B cell (primary cell): Measurements from ENCODE around the gene PARD6G.

ENCODE experiments used
- EZH2 ChIP-seq: IDR thresholded peaks from 2 replicates; pipeline ENCODE4 v1.6.1; 2012; ENCODE audit warnings: borderline replicate concordance, low read depth, mild to moderate bottlenecking, moderate library complexity, low read length; ENCODE audit not compliant: insufficient read depth, poor library complexity, severe bottlenecking
- TF ChIP-seq, protein P1 (sequence below): fragments of 200-600 bp; IDR thresholded peaks from one replicate; pipeline ENCODE4 v1.8.0; 2022; ENCODE audit warnings: antibody characterized with exemption, mild to moderate bottlenecking

DNA sequence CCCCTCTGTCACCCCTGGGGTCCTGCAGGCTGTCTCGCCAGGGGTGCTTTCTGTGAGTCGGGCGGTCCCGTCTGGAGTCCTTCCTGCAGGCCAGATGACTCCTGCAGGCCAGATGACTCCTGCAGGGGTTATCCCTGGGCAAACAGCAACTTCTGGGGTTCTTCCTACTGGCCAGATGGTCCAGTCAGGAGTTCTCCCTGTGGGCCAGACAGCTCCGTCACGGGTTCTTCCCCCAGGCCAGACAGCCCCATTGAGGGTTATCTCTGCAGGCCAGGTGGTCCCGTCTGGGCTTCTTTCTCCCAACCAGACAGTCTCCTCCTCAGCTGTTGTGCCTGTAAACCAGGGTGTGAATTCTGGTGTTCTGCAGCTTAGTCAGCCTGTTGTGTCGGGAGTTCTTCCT is 110.6 kb downstream of the PARD6G start:
- no peak for TF ChIP-seq EZH2
- TF ChIP-seq, protein P1, sequence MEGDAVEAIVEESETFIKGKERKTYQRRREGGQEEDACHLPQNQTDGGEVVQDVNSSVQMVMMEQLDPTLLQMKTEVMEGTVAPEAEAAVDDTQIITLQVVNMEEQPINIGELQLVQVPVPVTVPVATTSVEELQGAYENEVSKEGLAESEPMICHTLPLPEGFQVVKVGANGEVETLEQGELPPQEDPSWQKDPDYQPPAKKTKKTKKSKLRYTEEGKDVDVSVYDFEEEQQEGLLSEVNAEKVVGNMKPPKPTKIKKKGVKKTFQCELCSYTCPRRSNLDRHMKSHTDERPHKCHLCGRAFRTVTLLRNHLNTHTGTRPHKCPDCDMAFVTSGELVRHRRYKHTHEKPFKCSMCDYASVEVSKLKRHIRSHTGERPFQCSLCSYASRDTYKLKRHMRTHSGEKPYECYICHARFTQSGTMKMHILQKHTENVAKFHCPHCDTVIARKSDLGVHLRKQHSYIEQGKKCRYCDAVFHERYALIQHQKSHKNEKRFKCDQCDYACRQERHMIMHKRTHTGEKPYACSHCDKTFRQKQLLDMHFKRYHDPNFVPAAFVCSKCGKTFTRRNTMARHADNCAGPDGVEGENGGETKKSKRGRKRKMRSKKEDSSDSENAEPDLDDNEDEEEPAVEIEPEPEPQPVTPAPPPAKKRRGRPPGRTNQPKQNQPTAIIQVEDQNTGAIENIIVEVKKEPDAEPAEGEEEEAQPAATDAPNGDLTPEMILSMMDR: no peak
